HG02973 (cell line): ENCODE measurements around the gene TCERG1L.

ENCODE experiments used
- ATAC-seq: cut with Tn5 transposase; IDR thresholded peaks from one replicate; pipeline ENCODE4 v1.9.1; 2021; ENCODE audit warnings: moderate library complexity; ENCODE audit not compliant: unreplicated experiment

The TCERG1L gene

DNA sequence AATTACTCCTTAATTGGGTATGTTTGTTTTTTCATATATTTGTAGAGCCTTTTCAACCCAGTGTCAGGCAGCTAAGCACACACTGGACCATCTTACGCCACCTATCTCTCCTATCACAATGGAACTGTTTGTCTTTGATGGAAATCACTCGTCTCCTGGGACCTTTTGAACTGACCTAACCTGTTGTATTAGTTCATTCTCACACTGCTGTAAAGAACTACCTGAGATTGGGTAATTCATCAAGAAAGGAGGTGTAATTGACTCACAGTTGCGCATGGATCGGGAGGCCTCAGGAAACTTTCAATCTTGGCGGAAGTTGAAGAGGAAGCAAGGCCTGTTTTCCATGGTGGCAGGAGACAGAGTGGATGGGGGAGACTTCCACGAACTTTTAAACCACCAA, 182.0 kb downstream of the TCERG1L start:
- no peak for ATAC-seq

DNA sequence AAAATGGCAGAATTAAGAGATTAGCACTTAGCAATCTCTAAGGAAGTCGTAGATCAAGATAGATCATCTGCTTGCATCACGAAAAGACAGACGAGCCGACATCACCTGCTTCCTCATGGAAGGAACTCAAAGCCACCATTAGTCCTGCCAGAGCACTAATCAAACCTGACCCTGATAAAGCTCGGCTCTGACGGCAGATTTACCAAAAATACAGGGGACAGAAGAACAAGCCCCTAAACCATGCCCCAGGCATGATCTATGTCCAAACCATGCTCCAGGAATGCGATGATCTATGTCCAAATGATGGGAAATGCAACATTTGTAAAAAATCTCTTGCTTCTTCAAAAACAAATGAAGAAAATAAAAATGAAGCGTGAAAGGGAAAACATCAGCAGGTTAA, 182.8 kb downstream of the TCERG1L start:
- no peak for ATAC-seq

DNA sequence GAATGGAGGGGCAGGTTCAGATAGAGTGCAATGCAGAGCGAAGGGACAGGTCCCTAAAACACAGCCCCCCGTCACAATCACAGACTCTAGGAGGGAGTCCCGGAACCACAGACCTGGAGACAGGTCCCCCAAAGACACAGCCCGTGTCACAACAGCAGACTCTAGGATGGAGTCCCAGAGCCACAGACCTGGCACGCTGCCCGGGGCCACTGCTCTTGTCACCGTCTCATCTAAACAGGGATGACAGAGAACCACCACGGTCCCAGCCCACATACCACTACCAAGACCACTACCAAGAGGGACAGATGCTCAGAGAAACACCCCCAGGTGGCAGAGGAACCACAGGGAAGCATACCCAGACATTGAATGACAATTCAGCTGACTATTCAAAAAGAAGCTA, 183.9 kb downstream of the TCERG1L start:
- ATAC-seq, result no peak

DNA sequence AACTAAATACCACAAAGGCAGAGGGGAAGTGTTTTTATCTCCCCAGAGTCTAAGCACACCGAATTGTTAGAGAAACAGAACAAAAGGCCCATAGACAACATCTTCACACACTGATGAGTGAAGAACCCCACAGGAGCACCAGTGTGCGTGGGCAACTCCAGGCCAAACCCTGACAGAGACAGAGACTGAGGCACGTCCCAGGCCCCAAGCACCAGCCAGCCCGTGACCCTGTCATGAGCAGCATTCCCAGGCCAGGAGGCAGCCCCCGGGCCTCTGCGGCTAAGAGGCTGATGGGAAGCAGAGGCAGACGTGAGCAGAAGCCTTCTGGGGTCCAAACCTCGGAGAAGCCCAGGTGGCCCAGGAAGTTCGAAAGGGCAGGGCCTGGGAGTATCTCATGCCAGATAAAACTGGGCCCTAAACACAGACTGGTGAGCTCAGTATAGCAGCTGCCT, 184.4 kb downstream of the TCERG1L start:
- no peak for ATAC-seq

DNA sequence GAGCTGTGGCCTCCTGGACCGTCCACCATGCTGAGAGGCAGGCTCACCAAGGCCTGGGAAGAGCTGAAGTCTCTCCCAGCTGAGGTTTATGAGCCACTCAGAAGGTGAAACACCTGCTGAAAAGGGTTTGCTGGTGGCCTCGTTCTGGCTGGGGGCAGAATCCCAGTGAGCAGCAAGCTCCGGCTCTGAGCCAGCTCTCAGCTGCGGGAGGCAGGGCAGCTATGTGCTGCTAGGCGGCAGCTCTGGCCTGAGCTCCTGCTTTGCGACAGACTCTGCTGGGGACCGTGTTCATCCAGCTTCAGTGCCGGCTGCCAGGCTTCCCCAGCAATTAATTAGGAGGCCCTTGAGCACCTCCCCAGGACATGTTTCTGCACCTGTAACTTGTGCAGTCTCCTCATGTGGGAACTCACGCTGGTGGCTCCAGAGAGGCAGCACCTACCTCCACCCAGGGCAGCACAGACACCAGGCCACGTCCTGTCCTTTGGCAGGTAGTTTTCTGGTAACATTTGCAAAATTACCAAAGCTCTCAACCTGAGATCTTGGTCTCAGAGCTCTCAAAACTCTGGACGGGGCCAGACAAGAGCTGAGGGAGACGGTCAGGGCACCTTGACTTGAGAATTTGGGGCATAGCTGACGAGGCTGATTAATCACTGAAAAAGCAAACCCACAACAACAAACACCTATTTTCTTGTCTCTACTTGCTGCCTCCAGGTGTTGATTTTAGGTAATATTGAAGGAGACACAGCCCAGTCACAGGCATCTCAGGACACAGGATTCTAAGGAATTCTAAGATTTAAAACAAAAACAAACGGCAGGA, 185.0 kb downstream of the TCERG1L start:
- no peak for ATAC-seq

DNA sequence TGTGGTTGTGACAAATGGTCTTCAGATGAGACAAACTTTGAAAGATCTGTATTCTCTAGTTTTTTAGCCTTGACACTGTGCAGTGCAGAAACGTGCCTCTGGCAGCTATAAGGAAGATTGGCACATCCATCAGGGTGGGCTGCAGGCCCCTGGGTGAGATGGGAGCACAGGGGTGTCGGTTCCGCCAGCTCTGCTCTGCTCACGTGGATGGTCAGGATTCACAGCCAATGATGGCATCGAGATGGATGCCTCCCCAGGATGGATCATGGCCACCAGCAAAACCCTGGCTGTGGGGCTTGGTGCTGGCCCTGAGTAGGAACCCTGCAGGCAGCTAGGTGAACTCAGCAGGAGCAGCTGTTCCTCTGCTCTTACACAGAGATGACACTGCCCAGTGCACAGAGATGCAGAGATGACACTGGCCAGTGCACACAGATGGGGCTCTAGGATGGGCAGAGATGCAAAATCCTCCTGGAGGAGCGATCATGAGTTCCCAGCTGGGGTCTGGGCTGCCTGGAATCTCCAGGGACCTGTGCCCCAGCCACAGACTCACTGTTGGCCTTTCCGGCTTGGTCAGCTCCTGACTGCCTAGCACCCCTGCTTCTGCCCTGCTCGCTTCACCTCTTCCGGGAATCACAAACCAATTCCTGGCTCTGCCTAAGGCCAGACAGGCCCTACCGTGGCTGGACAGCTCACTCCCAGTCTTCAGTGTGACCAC, 185.9 kb downstream of the TCERG1L start:
- ATAC-seq, result no peak

DNA sequence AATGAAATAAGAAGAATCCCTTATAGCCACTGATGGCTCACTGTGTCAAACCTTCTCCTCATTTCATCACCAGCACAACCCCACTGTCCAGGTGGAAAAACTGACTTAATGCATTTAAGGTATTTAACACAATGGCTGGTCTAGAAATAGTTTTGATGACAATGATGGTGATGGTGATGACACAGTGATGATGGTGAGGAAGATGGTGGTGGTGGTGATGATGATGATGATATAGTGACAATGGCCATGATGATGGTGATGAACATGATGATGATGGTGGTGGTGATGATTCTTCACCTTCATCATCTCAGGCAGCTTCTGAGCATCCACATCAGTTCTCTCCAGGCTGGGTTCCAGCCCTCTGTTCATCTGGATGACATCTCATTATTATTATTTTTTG, 186.6 kb downstream of the TCERG1L start:
- no peak for ATAC-seq

DNA sequence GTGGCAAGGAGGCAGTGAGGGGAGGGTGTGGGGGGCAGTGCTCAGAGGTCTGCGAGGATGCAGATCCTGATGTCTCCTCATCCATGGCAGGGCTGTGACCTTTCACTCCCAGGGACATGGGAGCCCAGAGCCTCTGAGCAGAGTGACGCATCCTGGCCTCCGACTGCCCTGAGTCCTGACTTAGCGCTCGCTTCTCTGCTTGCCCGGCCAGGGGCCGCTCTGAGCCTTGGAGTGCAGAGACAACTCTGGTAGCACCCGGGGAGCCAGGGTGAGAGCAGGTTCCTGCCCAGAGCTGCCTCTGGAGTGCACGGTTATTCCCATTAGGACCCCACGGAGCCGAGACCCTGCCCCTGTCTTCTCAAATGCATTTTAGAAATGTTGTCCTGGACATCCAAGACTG, 188.0 kb downstream of the TCERG1L start:
- ATAC-seq, result no peak

DNA sequence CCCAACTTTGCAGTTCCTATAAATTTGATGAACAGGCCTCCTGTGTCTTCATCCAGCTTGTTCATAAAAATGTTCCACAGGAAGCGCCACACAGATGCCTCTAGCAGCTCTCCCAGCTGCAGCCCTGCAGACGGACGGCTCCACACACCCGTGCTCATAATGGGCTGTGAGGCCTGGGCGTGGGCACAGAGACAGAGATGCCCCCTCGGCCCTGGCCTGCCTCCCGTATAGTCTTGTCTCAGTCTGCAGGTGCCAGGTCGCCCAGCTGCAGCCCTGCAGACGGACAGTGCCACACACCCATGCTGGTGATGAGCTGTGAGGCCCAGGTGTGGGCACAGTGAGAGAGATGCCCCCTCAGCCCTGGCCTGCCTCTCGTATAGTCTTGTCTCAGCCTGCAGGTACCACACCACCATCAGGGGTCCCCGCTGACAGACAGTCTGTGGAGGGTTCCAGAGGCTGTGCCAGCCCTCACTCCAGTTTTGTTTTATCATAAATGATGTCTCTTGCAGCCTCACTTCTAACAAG, 189.9 kb downstream of the TCERG1L start:
- no peak for ATAC-seq

DNA sequence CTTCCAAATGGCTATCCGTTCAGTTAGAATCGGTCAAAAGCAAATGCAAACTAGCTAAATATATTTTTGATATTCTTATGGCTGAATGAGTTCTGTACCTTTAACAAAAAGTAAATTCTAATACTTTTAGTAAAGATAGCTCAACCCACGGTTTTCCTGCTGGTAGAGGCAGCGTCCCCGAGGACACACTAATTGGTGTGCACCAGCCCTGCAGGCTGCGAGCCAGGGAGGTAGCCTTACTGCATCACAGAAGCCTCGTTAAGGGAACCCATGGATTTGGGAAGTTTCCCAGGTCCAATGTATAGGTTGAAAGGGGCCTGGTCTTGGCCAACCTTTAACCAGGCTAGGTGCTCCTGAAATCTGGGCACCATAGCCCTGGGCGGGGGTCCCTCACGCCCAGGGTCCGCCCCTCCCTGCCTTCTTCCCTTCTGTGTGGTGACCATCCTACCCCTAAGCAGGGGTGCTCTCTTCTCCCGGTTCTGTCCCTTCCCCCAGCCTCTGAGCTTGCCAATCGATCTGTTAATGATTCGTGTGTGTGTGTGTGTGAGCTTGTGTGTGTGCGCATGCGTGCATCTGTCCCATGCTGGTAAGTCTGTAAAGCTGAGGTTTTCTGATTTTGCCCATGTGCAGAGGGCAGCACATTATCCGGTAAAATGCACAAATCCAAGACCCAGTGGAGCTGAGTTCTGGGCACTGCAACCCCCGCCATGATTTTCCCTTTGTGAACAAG, 191.7 kb downstream of the TCERG1L start:
- no peak for ATAC-seq

DNA sequence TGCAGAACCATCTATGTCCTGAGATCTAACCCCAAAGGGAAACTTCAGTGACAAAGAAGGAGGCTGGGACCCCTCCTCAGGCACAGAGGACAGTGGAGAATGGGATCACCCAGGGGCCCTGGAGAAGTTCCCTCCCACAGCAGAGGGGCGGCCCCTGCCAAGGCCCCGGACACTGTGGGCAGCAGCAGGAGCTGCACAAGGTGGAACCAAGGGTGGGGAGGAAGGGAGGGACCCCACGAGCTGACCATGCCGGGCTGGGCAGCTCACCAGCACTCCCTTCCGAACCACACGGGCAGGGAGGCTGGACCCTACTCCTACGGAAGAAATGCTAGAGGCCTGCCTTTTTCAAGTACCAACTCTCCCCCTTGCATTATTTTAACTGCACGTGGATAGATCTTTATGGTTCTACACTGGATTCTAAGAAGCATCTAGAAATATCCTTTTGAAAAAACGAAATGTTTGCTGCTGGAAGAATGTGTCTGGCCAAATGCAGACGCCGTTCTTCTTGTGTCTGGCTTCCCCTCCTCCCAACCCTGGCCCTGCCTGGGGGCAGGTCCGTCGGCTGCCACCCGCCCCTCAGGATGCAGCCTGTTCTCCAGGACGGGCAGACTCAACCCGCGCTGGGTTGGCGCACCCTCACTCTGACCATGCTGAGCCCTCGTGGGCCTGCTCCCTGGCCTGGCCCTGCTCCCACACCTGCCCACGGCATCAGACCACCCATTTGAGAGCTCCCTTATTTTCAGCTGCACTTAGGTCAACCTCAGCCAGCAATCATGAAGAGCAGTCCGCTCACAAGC, 193.9 kb downstream of the TCERG1L start:
- ATAC-seq, result no peak

DNA sequence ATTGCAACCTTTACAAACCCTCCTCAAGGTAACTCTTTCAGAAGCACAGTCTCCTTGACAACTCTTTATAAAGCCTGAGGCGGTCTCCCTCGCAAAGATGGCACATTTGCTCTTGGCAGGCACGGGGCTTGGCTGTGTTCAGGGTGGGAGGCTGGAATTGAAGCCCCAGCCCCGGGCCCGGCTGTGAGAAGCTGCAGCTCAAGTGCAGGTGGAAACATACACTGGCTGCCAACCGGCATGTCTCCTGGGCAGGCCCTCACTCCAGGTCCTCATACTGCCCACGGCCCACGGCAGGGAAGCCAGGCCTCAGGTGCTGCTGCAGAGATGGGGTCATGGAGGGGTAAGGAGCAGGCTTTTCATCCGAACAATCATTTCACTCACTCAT, 194.5 kb downstream of the TCERG1L start:
- no peak for ATAC-seq

DNA sequence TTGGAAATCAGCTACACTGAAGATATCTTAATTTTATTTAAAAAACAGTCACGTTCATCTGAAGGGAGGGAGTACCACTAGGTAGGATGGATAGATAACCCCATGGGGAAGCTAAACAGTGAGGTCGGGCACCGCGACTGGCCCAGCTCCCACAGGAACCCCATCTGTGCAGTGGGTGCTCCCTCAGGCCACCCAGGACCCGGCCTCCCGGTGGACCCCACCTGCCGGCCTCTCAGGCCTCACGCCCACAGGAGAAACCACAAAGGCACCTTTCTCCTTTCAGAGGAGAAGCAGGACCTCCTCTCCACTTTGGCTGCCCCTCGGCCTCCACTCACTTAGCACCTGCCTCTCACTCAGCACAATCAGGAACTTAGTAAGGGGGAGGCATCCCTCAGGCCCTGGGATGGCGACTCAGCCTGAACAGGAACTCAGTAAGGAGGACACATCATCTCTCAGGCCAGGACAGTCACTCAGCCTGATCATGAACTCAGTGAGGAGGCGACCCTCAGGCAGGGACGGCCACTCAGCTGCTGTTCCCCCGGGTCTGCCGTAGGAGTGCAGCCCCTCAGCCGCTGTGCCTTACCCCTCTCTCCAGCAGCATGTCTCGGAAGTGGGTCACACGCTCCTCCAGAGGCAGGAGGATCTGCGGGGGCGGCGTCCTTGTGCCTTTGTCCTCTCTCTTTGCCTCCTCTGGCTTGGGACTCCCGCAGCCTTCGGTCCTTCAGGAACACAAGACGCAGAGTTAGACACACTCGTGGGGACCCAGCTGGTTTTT, 195.1 kb downstream of the TCERG1L start:
- ATAC-seq, result no peak

DNA sequence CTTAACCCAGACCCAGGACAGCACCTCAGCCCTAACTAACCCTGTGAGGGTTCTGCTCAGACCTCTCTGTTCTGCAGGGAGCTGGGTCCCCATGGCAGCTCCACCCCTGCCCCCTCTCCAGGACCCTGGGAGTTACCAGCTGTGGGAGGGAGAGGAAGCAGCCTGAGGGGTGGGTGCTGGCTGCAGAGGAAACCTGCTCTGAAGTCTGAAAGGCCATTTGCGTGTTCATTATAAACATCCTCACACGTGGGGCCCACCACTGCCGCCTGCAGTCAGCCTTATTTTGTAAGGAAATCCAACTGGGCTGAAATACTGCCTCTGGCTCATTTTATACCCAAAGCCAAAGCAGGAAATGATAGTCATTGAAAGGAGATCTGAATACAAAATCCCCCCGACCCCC, 195.7 kb downstream of the TCERG1L start:
- no peak for ATAC-seq

DNA sequence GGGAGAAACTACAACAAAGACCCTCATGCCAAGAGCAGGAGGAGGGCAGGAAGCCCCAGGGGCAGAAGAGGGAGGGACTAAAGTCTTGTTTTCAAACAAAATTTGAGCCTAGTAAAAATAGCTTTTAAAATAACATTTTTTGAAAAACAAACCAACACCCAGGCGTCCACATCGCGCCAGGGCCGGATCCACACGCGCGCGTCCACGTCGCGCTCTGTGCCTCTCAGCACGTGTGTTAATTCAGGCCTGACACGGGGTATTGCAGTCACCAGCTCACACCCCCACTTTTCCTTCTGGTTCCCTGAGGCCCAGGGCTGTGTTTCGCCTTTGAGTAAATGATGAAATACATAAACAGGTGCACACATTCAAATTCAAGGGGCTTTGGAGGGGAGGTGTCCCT, 196.2 kb downstream of the TCERG1L start:
- no peak for ATAC-seq

DNA sequence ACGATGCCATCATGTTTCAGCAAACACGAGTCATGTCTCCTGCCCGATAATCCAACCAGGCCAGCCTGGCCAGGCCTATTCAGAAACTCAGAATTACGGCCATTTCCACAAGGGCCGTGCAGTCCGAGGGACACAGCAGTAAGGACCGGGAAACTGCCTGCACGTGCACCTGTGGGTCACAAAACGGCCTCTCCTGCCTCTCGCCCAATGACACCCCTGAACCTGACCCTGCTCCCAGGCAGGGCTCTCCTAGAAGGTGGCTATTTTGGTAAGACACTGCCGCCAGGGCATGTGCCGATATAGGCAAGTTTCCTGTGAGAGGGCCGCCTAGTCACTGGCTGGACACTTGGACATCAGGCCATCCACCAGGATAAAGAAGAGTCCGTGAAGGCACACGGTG, 196.7 kb downstream of the TCERG1L start:
- no peak for ATAC-seq

DNA sequence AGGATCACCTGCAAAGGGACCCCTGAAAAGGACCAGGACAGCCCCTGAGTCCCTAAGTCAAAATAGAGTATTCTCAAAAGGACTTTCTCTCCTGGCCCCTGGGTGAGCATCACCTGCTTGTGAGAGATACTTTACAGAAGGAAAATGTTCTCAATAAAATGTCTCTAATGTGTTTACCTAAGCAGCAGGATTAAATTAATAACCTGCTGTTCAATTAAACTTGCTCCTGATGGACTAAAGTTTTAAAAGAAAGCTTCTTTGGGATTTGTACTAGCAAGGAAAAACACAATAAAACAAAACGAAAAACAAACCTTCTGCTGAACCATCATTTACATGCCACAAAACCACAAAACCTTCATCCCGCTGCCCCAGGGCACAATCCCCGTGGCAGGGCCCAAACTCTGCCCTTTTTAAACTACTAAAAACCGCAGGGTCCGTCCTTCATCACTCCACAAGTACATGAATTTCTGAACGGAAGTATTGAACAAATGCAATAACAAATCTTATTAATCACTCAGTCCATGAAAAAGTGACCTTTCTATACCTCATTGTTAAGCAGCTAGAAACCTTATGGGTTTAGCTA, 197.7 kb downstream of the TCERG1L start:
- no peak for ATAC-seq

DNA sequence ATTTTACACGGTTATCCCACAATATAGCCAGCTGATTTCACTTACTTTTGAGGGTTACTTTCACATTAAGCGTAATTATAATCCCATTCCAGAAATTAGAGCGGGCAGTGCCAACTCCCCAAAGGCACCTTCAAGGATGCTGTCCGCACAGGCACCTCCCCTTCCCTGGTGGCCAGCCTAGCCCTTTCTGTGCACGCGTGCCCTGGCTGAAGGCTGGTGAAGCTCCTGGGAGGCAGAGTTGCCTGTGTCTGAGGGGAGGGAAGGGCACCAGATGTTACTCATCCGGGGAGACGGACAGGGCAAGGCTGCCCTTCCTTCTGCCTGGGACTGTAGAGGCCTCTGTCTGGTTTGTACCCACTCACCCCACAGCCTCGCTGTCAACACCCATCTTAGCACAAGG, 198.4 kb downstream of the TCERG1L start:
- no peak for ATAC-seq

DNA sequence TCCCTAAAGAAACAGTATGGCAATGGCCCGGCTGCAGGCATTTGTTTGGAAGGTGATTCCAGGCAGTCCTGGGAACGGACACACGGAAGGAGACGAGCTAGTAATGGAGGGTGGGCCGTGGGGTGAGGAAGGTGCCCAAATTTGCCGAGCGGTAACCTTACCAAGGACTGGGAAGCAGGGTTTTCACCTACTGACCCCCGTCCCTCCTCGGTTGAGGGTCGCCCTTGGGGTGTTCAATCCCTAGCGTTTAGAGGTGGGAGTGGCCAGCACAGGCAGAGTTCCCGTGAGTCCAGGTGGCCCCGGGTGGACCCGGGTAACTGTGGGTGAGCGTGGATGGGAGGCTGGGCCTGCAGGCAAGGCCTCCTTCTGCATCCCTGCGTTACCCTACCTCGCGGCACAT, 198.8 kb downstream of the TCERG1L start:
- no peak for ATAC-seq
